Activated naive CD8-positive, alpha-beta T cell (primary cell): ENCODE data around the gene NPTX1.
A peak's percentile ranks its signal among the peaks of the same experiment; 100 is the strongest.

Source experiments
- H3K27ac Mint-ChIP-seq: one replicate; pipeline ENCODE4 v1.8.0; 2021; ENCODE audit warnings: mixed read lengths
- H3K27me3 Mint-ChIP-seq: one replicate; pipeline ENCODE4 v1.8.0; 2021; ENCODE audit warnings: mixed read lengths
- H3K36me3 Mint-ChIP-seq: one replicate; pipeline ENCODE4 v1.8.0; 2021; ENCODE audit warnings: mixed read lengths
- H3K4me1 Mint-ChIP-seq: one replicate; pipeline ENCODE4 v1.8.0; 2021; ENCODE audit warnings: low read depth, mixed read lengths
- H3K4me3 Mint-ChIP-seq: one replicate; pipeline ENCODE4 v1.8.0; 2021; ENCODE audit warnings: mild to moderate bottlenecking, mixed read lengths
- H3K9me3 Mint-ChIP-seq: one replicate; pipeline ENCODE4 v1.8.0; 2021; ENCODE audit warnings: low read depth, mixed read lengths

NPTX1 gene

DNA sequence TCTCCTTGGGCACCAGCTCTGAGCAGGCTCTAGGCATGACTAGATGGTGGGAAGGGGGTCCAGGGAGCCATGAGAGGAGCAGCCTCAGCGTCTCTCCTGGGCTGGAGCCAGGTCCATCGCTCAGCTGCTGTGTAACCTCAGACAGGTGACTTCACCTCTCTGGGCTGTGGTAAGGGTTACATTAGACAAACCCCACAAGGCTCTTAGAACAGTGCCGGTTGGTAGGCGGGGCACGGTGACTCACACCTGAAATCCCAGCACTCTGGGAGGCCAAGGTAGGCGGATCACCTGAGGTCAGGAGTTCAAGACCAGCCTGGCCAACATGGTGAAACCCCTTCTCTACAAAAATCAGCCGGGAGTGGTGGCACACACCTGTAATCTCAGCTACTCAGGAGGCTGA is 18.1 kb upstream of the NPTX1 start:
- peaks cover 7% of the 10 kb centered on the region for H3K4me1 Mint-ChIP-seq
- H3K36me3 Mint-ChIP-seq = no peaks in the 10 kb centered on the region
- H3K27ac Mint-ChIP-seq = no peak overlapping the region
- no peaks in the 10 kb centered on the region for H3K9me3 Mint-ChIP-seq
- no peak overlapping the region for H3K4me3 Mint-ChIP-seq
- peaks cover 3% of the 10 kb centered on the region for H3K27me3 Mint-ChIP-seq

DNA sequence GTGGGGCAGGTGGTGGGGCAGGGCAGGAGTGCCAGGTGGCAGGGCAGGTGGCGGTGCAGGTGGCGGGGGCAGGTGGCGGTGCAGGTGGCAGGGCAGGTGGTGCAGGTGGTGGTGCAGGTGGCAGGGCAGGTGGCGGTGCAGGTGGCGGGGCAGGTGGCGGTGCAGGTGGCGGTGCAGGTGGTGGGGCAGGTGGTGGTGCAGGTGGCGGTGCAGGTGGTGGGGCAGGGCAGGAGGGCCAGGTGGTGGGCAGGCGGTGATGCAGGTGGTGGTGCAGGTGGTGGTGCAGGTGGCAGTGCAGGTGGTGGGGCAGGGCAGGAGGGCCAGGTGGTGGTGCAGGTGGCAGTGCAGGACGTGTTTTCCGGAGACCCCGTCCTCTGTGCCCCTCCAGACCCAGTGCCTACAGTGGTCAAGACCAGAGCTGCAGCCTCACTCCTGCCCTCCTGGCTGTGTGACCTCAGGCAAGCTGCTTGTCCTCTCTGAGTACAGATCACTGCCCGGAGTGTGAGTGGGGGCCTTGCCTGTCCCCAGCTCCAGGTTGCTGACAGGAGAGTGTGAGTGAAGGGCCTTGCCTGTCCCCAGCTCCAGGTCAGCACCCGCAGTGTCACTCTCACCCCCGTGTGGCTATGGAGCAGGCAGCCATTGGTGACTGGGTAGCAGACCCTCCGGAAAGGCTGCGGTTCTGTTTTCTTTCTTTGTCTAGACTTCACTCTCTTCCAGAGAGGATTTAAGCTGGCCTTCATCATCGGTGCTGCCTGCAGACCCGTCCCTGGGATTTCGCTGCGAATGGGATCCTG is 16.1 kb upstream of the NPTX1 start:
- Mint-ChIP-seq H3K27me3 (peaks cover 3% of the 10 kb centered on the region), H3K4me1 (peaks cover 4% of the 10 kb centered on the region), H3K4me3 (no peak overlapping the region), H3K27ac (no peak overlapping the region), H3K36me3 (no peaks in the 10 kb centered on the region), H3K9me3 (no peaks in the 10 kb centered on the region)

- Mint-ChIP-seq H3K27me3 (peaks cover 3% of the 10 kb centered on the region), H3K27ac (no peak overlapping the region), H3K9me3 (no peaks in the 10 kb centered on the region), H3K4me3 (no peak overlapping the region), H3K4me1 (no peaks in the 10 kb centered on the region), H3K36me3 (no peaks in the 10 kb centered on the region)
Measured at GRCh38 chr17:80491478-80492342, 15.3 kb upstream of the NPTX1 start.

GRCh38 chr17:80487511-80487910 is 11.1 kb upstream of the NPTX1 start:
- Mint-ChIP-seq H3K9me3 (no peaks in the 10 kb centered on the region), H3K36me3 (no peaks in the 10 kb centered on the region), H3K27me3 (peaks cover 7% of the 10 kb centered on the region), H3K4me1 (no peaks in the 10 kb centered on the region), H3K4me3 (no peak overlapping the region), H3K27ac (no peak overlapping the region)

DNA sequence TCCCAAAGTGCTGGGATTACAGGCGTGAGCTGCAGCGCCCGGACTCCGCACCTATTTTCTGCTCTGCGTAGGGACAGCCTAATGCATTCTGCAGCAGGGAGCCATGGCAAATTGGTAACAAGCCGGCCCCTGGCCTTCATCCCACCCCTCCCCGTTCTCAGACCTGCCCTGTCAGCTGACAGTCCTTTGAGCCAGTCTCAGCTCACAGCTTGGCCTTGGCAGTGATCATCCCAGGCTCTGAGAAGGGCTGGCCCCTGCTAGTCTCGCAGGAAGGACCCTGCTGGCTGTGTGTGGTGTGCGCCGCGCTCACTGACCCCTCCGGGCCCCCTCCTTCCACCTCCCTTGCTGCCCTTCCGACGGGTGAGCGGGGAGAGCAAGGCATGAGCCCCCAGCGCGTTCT is 10.3 kb upstream of the NPTX1 start:
- no peaks in the 10 kb centered on the region for H3K36me3 Mint-ChIP-seq
- H3K4me3 Mint-ChIP-seq = no peak overlapping the region
- no peaks in the 10 kb centered on the region for H3K4me1 Mint-ChIP-seq
- no peaks in the 10 kb centered on the region for H3K9me3 Mint-ChIP-seq
- peaks cover 9% of the 10 kb centered on the region for H3K27me3 Mint-ChIP-seq
- H3K27ac Mint-ChIP-seq = no peak overlapping the region

GRCh38 chr17:80485846-80486245 is 9.4 kb upstream of the NPTX1 start:
- H3K4me3 Mint-ChIP-seq = no peak overlapping the region
- no peaks in the 10 kb centered on the region for H3K4me1 Mint-ChIP-seq
- no peaks in the 10 kb centered on the region for H3K36me3 Mint-ChIP-seq
- no peaks in the 10 kb centered on the region for H3K9me3 Mint-ChIP-seq
- H3K27me3 Mint-ChIP-seq = peaks cover 13% of the 10 kb centered on the region
- H3K27ac Mint-ChIP-seq = no peak overlapping the region

DNA sequence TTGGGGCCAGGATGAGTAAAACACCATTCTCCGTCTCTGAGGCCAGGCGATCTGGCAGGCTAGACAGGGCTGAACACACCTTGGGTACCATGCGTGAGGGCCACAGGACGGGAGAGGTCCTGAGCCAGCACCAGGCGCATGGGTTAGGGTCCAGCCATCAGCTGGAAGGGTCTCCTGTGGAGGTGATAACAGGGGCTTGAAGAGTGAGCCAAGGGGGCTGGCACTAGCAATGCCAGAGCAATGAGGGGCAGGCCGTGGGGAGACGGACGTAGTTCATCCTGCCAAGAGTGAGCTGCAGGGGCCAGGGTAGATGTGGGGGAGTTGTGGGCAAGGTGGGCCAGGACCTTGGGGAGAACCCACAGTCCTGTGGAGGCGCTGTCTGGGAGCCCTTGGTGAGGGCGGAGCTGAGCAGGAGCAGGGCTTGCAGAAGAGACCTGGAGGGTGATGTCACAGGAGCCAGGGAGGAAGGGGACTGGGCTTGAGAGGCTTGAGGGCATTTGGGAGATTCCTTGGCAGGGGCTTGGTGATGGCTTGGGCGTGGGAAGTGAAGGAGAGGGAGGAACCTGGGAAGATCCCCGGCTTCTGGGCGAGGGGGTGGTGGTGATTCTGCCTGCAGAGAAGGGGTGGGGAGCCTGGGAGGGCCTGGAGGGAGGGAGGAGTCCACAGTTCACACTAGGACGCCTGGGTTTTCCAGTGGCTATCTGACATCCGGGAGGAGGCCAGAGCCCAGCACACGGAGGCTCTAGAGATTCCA is 6.3 kb upstream of the NPTX1 start:
- Mint-ChIP-seq H3K27ac (no peak overlapping the region), H3K27me3 (peaks cover 18% of the 10 kb centered on the region), H3K36me3 (no peaks in the 10 kb centered on the region), H3K9me3 (no peaks in the 10 kb centered on the region), H3K4me3 (no peak overlapping the region), H3K4me1 (peaks cover 3% of the 10 kb centered on the region)

- H3K27me3 Mint-ChIP-seq = peaks cover 18% of the 10 kb centered on the region
- no peak overlapping the region for H3K4me3 Mint-ChIP-seq
- H3K9me3 Mint-ChIP-seq = no peaks in the 10 kb centered on the region
- H3K4me1 Mint-ChIP-seq = peaks cover 3% of the 10 kb centered on the region
- H3K36me3 Mint-ChIP-seq = no peaks in the 10 kb centered on the region
- H3K27ac Mint-ChIP-seq = no peak overlapping the region
Measured at GRCh38 chr17:80482058-80482318, 5.6 kb upstream of the NPTX1 start.

DNA sequence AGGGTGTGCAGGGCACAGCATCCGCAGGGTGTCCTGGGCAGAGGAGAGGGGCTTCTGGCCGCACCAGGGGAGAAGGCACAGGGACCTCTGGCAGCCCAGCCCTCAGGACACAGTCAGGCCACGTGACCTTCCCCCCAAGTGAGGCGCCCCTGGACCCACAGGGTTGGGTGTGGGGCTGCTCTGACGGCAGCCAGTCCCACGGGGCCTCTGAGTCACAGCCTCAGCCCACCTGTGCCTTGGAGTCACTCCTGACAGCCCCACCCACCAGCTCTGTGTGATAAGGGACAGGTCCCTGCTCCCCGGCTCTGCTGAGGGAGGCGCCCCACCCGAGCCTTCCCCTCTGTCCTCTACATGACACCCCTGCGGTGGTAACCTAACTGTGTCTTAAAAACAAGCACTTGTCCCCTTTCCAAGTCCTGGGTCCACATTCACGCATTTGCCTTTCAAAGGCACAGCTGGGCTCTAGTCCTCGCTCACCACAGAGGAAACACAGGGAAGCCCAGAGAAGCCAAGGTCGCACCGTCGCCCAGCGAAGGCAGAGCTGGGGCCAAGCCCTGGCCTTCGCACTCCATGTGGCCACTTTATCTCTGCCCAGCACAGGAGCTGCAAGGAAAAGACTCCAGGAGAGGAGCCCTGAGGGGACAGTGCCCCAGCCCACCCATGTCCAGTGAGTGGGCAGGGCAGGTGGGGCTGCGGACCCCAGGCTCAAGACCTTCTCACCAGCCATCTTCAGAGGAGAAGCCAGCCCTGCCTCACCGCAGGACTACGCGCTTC is 5.1 kb upstream of the NPTX1 start:
- Mint-ChIP-seq H3K9me3 (no peaks in the 10 kb centered on the region), H3K27ac (no peak overlapping the region), H3K36me3 (no peaks in the 10 kb centered on the region), H3K4me3 (no peak overlapping the region), H3K4me1 (peaks cover 3% of the 10 kb centered on the region), H3K27me3 (peaks cover 18% of the 10 kb centered on the region)

- no peak overlapping the region for H3K27ac Mint-ChIP-seq
- peaks cover 6% of the 10 kb centered on the region for H3K4me1 Mint-ChIP-seq
- peaks cover 15% of the 10 kb centered on the region for H3K27me3 Mint-ChIP-seq
- no peaks in the 10 kb centered on the region for H3K36me3 Mint-ChIP-seq
- no peak overlapping the region for H3K4me3 Mint-ChIP-seq
- H3K9me3 Mint-ChIP-seq = no peaks in the 10 kb centered on the region
Measured at GRCh38 chr17:80480248-80480647, 3.8 kb upstream of the NPTX1 start.

DNA sequence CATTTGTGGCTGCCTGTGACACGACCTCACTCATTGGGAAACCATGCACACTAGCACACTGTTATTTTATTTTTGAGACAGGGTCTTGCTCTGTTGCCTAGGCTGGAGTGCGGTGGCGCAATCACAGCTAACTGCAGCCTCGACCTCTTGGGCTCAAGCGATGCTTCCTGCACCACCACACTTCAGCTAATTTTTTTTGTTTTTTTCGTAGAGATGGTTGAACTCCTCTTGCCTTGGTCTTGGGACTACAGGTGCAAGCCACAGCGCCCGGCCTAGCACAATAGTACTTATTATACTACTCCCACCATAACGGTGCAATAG is 2.8 kb upstream of the NPTX1 start:
- Mint-ChIP-seq H3K4me1 (peaks cover 16% of the 10 kb centered on the region), H3K27ac (no peak overlapping the region), H3K9me3 (no peaks in the 10 kb centered on the region), H3K4me3 (peak overlapping the region; percentile 73), H3K36me3 (no peaks in the 10 kb centered on the region), H3K27me3 (peaks cover 18% of the 10 kb centered on the region)

- no peak overlapping the region for H3K27ac Mint-ChIP-seq
- H3K36me3 Mint-ChIP-seq = no peaks in the 10 kb centered on the region
- no peaks in the 10 kb centered on the region for H3K9me3 Mint-ChIP-seq
- H3K27me3 Mint-ChIP-seq = peaks cover 18% of the 10 kb centered on the region
- H3K4me1 Mint-ChIP-seq = peaks cover 17% of the 10 kb centered on the region
- H3K4me3 Mint-ChIP-seq = peak overlapping the region; percentile 73
Measured at GRCh38 chr17:80478487-80479245, 2.3 kb upstream of the NPTX1 start.

DNA sequence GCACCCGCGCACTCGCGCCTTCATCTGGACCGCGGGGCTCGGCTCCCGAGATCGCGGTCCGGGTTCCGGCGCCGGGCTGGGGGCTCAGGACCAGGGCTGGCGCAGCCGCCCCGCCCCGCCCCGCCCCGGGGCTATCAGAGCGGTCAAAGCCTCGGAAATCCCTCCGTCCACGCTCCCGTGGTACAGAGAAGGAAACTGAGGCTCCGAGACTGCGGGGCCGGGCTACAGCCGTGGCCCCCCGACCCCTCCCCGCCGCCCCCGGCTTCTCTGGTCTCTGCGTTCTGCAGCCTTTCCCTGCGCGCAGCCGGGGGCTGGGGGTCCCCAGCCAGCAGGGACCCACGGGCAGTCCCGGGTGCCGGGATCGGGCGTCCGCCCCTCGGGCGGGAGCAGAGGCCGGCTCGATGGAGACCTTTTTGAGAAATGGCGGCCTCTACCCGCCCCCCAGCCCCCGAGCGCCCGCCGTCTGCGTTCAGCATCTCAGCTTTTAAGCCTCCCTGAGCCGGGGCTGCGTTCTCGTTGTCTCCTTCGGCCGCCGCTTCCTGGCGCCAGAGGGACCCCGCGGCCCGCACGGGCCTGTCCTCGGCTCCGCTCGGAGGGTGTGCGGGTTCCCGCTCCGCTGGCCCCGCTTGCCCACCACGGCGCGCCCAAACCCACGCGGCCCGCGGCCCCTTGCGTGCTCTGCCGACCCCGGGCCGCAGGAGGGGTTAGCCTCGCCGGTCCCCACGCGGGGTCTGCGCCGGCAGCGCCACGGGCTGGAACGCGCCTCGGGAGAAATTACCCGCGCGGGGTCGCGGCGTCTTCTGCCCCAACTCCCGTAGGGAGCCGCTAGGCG is 1.5 kb upstream of the NPTX1 start:
- Mint-ChIP-seq H3K27me3 (peaks cover 25% of the 10 kb centered on the region), H3K9me3 (no peaks in the 10 kb centered on the region), H3K4me1 (peaks cover 17% of the 10 kb centered on the region), H3K27ac (no peak overlapping the region), H3K4me3 (no peak overlapping the region), H3K36me3 (no peaks in the 10 kb centered on the region)
